CD4-positive, alpha-beta T cell (primary cell): ENCODE measurements around the gene FOXO1. TPM values are rescaled to one million over a fixed set of nuclear protein-coding genes. Genes with fewer than 3 reads are reported as not detected.

ENCODE experiments used
- ATAC-seq: fragments of 200-7000 bp; cut with Tn5 transposase; one replicate; pipeline ENCODE4 v1.10.0; 2022; ENCODE audit warnings: mild to moderate bottlenecking; ENCODE audit not compliant: poor library complexity
- CTCF ChIA-PET: fragments of 350-600 bp; sonication (Branson Sonifier 250); formaldehyde crosslinking; loops from one replicate; lab custom pipeline; 2021; ENCODE audit warnings: antibody characterized with exemption, inconsistent platforms; lab: Charles Lee
- POLR2A ChIA-PET: fragments of 350-600 bp; sonication (Branson Sonifier 250); formaldehyde crosslinking; loops from one replicate; lab custom pipeline; 2021; ENCODE audit warnings: antibody characterized with exemption, inconsistent platforms; lab: Charles Lee
- DNase-seq, 14 experiments: peaks; one replicate each; pipeline ENCODE4 v3.0.0-alpha.2; 2013 to 2020; ENCODE audit warnings: mixed read lengths in 2 of 14
- H3K27ac ChIP-seq, 2 donors: one replicate each; pipeline versions ENCODE4 v1.5.1 to v1.7.0; 2013; ENCODE audit warnings: low read length in 2 of 2, low read depth in 1 of 2, mild to moderate bottlenecking in 1 of 2
- H3K27me3 ChIP-seq, 2 experiments: 1 replicate in 1 of 2; 2 replicates in 1 of 2; pipeline versions ENCODE4 v1.6.1 to v1.7.0; 2013; ENCODE audit warnings: low read length in 2 of 2, control low read depth in 1 of 2, mild to moderate bottlenecking in 1 of 2, moderate library complexity in 1 of 2; ENCODE audit not compliant: insufficient read depth in 2 of 2, control insufficient read depth in 1 of 2
- H3K36me3 ChIP-seq: one replicate; pipeline ENCODE4 v1.6.1; 2013; ENCODE audit warnings: low read length, control low read depth; ENCODE audit not compliant: insufficient read depth
- H3K4me1 ChIP-seq: one replicate; pipeline ENCODE4 v1.6.1; 2013; ENCODE audit warnings: low read length, control low read depth; ENCODE audit not compliant: insufficient read depth
- H3K4me3 ChIP-seq: one replicate; pipeline ENCODE4 v1.5.1; 2013; ENCODE audit warnings: mild to moderate bottlenecking, low read length, moderate library complexity
- H3K9me3 ChIP-seq, 2 experiments: 1 replicate in 1 of 2; 2 replicates in 1 of 2; pipeline versions ENCODE4 v1.6.1 to v1.7.0; 2013; ENCODE audit warnings: low read length in 2 of 2, mild to moderate bottlenecking in 2 of 2, control low read depth in 1 of 2, moderate library complexity in 1 of 2; ENCODE audit not compliant: control insufficient read depth in 1 of 2, insufficient read depth in 1 of 2
- H3K27ac Mint-ChIP-seq: one replicate; pipeline ENCODE4 v1.8.0; 2020; ENCODE audit warnings: mixed read lengths
- H3K27me3 Mint-ChIP-seq: one replicate; pipeline ENCODE4 v1.8.0; 2021; ENCODE audit warnings: mixed read lengths
- H3K36me3 Mint-ChIP-seq: one replicate; pipeline ENCODE4 v1.8.0; 2021; ENCODE audit warnings: low read depth, mixed read lengths
- H3K4me1 Mint-ChIP-seq: one replicate; pipeline ENCODE4 v1.8.0; 2021; ENCODE audit warnings: low read depth, mixed read lengths
- H3K4me3 Mint-ChIP-seq: one replicate; pipeline ENCODE4 v1.8.0; 2020; ENCODE audit warnings: mild to moderate bottlenecking, mixed read lengths
- H3K9me3 Mint-ChIP-seq: one replicate; pipeline ENCODE4 v1.8.0; 2020; ENCODE audit warnings: mixed read lengths
- intact Hi-C, 2 experiments: fragments of 100-400 bp; cut with DNase I in 1 of 2; cut with micrococcal nuclease in 1 of 2; formaldehyde crosslinking; loops; one replicate each; pipeline versions ENCODE4 v1.15.1 to v1.9.0; 2023 to 2025; cut with DNase I, micrococcal nuclease
- total RNA-seq, 174 experiments: library from RNA in 2 of 174; stranded (reverse) in 2 of 174; gene quantifications; one replicate each; pipeline ENCODE4 v1.2.3 and lab custom pipeline; 2021 to 2026
- TF ChIP-seq, protein P1 (sequence below): fragments of 200-600 bp; IDR thresholded peaks from one replicate; pipeline ENCODE4 v1.8.0; 2022; ENCODE audit warnings: antibody characterized with exemption, mild to moderate bottlenecking

FOXO1 gene
- total RNA-seq, 2 experiments from 2014 or later, result 93.1 to 101 TPM

GRCh38 chr13:40653527-40654318 is 12.7 kb downstream of the FOXO1 start:
- peaks cover 28% of the 10 kb centered on the region for H3K36me3 Mint-ChIP-seq
- H3K27me3 Mint-ChIP-seq, result no peaks in the 10 kb centered on the region
- peaks cover 100% of the 10 kb centered on the region for H3K4me1 Mint-ChIP-seq
- DNase-seq (peak in 3 of 14 experiments; percentile 48 to 58 (median 50)), ATAC-seq (peak; percentile 51)
- Histone ChIP-seq H3K27me3 (no peaks in the 10 kb centered on the region), H3K4me1 (peaks cover 74% of the 10 kb centered on the region), H3K27ac (peak overlapping the region; percentile 3 to 39), H3K36me3 (no peaks in the 10 kb centered on the region), H3K9me3 (no peaks in the 10 kb centered on the region), H3K4me3 (peak overlapping the region; percentile 24)
- H3K4me3 Mint-ChIP-seq, result peak overlapping the region; percentile 78
- intact Hi-C loops, result no loop called here
- peak overlapping the region; percentile 81 for H3K27ac Mint-ChIP-seq
- no peaks in the 10 kb centered on the region for H3K9me3 Mint-ChIP-seq
- TF ChIP-seq, protein P1, sequence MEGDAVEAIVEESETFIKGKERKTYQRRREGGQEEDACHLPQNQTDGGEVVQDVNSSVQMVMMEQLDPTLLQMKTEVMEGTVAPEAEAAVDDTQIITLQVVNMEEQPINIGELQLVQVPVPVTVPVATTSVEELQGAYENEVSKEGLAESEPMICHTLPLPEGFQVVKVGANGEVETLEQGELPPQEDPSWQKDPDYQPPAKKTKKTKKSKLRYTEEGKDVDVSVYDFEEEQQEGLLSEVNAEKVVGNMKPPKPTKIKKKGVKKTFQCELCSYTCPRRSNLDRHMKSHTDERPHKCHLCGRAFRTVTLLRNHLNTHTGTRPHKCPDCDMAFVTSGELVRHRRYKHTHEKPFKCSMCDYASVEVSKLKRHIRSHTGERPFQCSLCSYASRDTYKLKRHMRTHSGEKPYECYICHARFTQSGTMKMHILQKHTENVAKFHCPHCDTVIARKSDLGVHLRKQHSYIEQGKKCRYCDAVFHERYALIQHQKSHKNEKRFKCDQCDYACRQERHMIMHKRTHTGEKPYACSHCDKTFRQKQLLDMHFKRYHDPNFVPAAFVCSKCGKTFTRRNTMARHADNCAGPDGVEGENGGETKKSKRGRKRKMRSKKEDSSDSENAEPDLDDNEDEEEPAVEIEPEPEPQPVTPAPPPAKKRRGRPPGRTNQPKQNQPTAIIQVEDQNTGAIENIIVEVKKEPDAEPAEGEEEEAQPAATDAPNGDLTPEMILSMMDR, result peak; percentile 24
- ChIA-PET POLR2A (interaction anchor here (0.6 to 3.2 kb wide), 4 partner anchors 11 to 264 kb away, joined by 3 to 22 read pairs (median 4); partner anchors contain the start of gene FOXO1), CTCF (interaction anchor here (0.7 to 1.2 kb wide), 3 partner anchors 10 to 1637 kb away, joined by 3 read pairs; no protein-coding TSS in a partner anchor)

GRCh38 chr13:40652588-40652940 is 13.9 kb downstream of the FOXO1 start:
- Mint-ChIP-seq H3K4me1 (peaks cover 100% of the 10 kb centered on the region), H3K27ac (peak overlapping the region; percentile 81), H3K27me3 (no peaks in the 10 kb centered on the region), H3K9me3 (no peaks in the 10 kb centered on the region), H3K36me3 (peaks cover 16% of the 10 kb centered on the region), H3K4me3 (peak overlapping the region; percentile 70)
- CTCF ChIA-PET, result interaction anchor here (0.5 kb wide), 1 partner anchor 16 kb away, joined by 3 read pairs; no protein-coding TSS in a partner anchor
- POLR2A ChIA-PET, result interaction anchor here (0.6 to 3.2 kb wide), 8 partner anchors 8 to 707 kb away, joined by 3 to 22 read pairs (median 6); partner anchors contain the start of gene FOXO1
- H3K4me1 ChIP-seq, result peaks cover 71% of the 10 kb centered on the region
- TF ChIP-seq, protein P1, result no peak
- intact Hi-C loops, result no loop called here
- H3K9me3 ChIP-seq, result no peaks in the 10 kb centered on the region
- ATAC-seq, result no peak
- H3K4me3 ChIP-seq, result peak overlapping the region; percentile 19
- H3K27me3 ChIP-seq, result no peaks in the 10 kb centered on the region
- no peaks in the 10 kb centered on the region for H3K36me3 ChIP-seq
- peak in 2 of 14 experiments; percentile 22 to 34 for DNase-seq
- no peak overlapping the region for H3K27ac ChIP-seq

DNA sequence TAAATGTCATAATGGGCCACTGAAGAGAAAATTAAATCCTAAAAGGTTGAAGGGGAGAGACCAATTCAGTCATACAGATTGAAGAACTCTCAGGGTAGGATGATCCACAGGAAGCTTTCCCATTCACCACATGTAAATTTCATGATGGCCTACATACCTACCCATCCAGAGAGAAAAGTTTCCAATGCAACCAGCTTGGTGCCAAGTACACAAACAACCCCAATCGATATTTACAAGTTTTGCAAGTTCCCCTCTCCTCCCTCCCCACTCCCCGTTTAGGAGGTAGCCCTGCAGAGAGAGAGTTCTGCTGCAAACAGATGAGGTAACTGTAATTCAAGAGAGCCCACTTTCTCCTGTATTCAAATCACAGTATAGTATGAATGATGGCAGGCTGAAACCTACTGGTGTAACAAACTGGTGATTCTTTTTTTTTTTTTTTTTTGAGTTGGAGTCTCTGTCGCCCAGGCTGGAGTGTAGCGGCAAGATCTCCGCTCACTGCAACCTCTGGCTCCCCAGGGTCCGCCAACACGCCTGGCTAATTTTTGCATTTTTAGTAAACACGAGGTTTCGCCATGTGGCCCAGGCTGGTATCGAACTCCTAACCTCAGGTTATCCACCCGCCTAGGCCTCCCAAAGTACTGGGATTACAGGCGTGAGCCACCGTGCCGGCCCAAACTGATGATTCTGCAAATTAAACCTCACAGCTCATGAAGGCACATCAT is 14.4 kb downstream of the FOXO1 start:
- Mint-ChIP-seq H3K4me1 (peaks cover 100% of the 10 kb centered on the region), H3K36me3 (peaks cover 13% of the 10 kb centered on the region), H3K27me3 (no peaks in the 10 kb centered on the region), H3K4me3 (peak overlapping the region; percentile 70), H3K27ac (peak overlapping the region; percentile 81), H3K9me3 (no peaks in the 10 kb centered on the region)
- CTCF ChIA-PET, result no interaction called here
- intact Hi-C loops, result no loop called here
- TF ChIP-seq, protein P1, result no peak
- Histone ChIP-seq H3K9me3 (no peaks in the 10 kb centered on the region), H3K27me3 (no peaks in the 10 kb centered on the region), H3K4me3 (peak overlapping the region; percentile 19), H3K36me3 (no peaks in the 10 kb centered on the region), H3K27ac (peak overlapping the region in 1 of 2 donors; percentile 16), H3K4me1 (peaks cover 71% of the 10 kb centered on the region)
- DNase-seq (no peak), ATAC-seq (no peak)
- POLR2A ChIA-PET, result interaction anchor here (0.6 to 3.2 kb wide), 8 partner anchors 7 to 694 kb away, joined by 3 to 22 read pairs (median 6); partner anchors contain the start of gene FOXO1
